Skin of body (tissue), 2 donors: ENCODE measurements around the gene PDK1. TPM values are rescaled to one million over a fixed set of nuclear protein-coding genes. Genes with fewer than 3 reads are reported as not detected.
"Not testable (repeated sequence)": the region's sequence is repeated elsewhere in the genome, so short reads cannot be mapped to it uniquely, and the experiment has no call there.

Experiments
- DNase-seq: peaks from one replicate; lab custom pipeline; 2025; lab: John Stamatoyannopoulos, UW
- total RNA-seq: library from RNA; depleted of rRNA; stranded (reverse); fragments of >200 nt; gene quantifications from one replicate; pipeline ENCODE4 v1.2.3, GENCODE V29; 2014

The PDK1 gene
- total RNA-seq, 1 donor from 2014 or later: 17.7 TPM

- DNase-seq: no peak
These were observed 3.2 kb upstream of the PDK1 start for GRCh38 chr2:172552547-172553291.

- DNase-seq: no peak
These were observed 1.3 kb upstream of the PDK1 start for GRCh38 chr2:172554352-172555271.

DNA sequence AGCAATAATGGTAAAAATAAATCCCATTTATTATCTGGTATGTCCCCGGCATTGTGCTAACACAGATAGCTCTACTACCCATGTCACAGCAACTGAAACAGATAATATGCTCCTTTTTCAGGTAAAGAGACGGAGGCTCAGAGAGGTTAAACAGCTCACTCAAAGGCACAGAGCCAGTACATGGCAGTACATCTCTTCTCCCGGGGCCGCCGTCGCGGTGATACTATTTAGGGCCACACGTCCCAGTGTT is 693 bp upstream of the PDK1 start:
- no peak for DNase-seq

DNA sequence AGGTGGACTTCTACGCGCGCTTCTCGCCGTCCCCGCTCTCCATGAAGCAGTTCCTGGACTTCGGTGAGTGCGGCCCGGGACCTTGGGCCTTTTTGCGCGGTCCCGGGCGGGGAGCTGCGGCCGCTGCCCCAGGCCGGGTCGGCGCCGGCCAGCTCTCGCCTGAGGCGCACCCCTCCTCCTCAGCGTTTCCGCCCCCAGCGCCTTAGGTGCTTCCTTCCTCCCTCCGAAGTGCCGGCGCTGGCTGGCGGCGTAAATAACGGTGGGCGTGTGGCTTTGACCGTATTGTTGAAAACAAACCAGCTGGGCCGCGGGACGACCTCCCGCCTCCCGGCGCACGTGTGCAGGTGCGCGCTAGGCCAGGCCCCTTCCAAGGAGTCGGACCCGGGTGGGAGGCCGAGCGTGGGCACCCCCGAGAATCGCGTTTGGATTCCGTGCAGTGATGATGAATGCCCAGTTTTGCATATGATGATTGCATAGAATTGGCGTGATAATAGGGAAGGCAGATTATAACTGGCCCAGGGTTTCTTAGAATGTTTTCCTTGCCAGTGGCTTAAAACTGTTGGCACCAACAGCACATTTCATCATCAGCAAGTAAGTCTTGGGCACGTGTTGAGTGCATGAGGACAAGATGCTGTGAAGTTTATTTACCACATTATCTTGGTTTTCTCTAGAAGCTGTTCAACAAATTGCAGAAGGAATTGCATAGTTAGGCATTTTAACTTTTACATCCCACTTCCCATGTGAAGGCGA is 569 bp downstream of the PDK1 start:
- peak; percentile 12 for DNase-seq

- DNase-seq: no peak
These were observed 2.5 kb downstream of the PDK1 start for GRCh38 chr2:172558372-172558771.

DNA sequence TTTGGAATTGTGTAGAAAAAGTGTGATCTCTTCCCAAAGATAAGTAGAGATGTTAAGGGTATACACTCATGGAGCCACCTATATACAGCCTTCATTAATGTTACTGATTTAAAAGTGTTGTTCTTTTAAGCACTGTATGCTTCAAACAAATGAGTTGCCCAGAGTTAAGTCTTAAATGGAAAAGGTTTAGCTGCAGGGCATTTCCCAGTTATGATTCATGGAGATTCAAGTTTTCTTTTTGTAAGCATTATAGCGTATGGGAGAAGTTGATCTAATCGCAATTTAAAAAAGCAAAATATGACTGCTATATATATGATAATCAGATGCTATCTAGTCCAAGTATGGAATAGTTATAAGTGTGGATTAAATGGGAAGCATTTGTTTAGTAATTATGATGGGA is 4.8 kb downstream of the PDK1 start:
- DNase-seq: no peak

- no peak for DNase-seq
These were observed 5.4 kb downstream of the PDK1 start for GRCh38 chr2:172561270-172561669.

DNA sequence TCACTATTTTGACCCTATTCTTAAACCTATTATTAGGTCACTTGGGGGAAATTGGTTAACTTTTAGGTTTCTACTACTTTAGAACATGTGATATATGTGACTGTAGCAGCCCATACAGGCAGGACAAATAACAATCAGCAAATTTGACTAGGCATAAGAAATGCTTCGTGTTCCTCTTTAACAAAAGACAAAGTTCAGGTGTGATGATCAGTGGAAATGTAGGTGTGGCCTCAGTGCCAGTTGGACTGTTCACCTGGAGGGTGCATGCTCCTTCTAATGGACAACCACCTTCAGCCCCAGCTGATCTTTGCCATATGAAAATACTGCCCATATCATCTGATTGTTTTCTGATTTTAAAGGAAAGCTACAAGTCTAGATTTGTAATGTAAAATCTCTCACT is 6.4 kb downstream of the PDK1 start:
- DNase-seq: no peak

DNA sequence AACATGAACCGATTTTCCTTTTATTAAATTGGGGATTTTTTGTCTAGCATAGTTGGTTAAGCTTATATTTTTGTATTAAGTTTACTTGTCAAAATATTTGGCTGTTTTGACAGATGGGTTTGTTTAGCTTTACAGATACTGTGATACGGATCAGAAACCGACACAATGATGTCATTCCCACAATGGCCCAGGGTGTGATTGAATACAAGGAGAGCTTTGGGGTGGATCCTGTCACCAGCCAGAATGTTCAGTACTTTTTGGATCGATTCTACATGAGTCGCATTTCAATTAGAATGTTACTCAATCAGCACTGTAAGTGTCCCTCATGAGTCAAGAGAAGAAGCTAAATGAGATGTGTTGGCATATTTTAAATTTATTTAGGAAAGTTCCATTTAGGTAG is 8.5 kb downstream of the PDK1 start:
- no peak for DNase-seq

GRCh38 chr2:172571245-172571644 is 15.4 kb downstream of the PDK1 start:
- no peak for DNase-seq

DNA sequence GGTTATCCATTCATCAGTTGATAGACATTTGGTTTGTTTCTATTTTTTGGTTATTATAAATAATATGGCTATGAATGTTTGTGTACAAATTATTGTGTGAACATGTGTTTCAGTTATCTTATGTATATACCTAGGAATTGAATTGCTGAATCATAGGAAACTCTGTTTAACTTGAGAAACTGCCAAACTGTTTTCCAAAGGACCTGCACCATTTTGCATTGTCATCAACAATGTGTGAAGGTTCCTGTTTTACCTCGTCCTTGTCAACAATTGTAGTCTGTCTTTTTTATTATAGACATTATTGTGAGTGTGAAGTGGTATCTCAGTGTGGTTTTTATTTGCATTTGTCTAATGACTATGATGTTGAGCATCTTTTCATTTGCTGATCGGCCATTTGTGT is 17.1 kb downstream of the PDK1 start:
- no peak for DNase-seq

- DNase-seq: no peak
These were observed 19.1 kb downstream of the PDK1 start for GRCh38 chr2:172574965-172575364.

GRCh38 chr2:172578054-172578453 is 22.2 kb downstream of the PDK1 start:
- no peak for DNase-seq

- DNase-seq: no peak
These were observed 23.1 kb downstream of the PDK1 start for GRCh38 chr2:172578860-172579512.

DNA sequence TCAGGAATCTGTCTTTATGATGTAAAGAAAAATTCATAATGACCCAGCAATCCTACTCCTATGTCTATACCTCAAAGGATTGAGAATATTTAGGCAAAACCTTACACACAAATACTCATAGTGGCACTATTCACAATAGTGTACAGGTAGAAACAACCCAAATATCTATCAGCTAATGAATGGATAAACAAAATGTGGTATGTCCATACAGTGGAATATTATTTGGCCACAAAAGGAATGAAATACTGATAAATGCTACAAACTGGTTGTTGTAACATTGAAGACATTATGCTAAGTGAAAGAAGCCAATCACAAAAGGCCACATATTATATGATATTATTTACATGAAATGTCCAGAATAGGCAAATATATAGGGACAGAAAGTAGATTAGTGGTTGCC is 24.7 kb downstream of the PDK1 start:
- DNase-seq: no peak

- no peak for DNase-seq
These were observed 26.8 kb downstream of the PDK1 start for GRCh38 chr2:172582656-172583055.

DNA sequence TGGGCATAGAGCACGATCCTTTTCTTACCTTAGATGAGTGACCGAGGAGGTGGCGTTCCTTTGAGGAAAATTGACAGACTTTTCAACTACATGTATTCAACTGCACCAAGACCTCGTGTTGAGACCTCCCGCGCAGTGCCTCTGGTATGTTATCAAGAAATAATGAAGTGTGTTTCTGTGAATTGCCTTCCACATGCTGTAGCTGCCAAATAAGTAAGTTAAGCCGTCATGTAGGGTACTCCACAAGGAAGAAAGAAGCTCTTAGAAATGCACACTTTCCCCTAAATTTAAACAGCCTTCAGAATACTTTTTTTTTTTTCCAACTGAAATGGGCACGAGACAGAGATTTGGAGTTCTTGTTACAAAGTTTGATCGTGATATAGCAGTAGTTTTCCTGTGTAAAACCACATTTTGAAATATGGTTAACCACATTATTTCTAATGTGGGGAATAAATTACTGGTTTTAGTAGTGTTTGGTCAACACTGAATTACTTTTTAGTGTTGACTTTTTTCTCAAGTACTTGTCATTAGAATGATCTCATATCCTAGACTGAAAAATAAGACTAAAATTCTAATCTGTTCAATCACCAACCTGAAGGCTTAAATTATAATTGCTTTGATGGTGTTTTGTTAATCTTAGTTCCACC is 30.5 kb downstream of the PDK1 start:
- DNase-seq: no peak

GRCh38 chr2:172587231-172587630 is 31.3 kb downstream of the PDK1 start:
- DNase-seq: not testable (repeated sequence)

GRCh38 chr2:172588931-172589330 is 33.0 kb downstream of the PDK1 start:
- DNase-seq: no peak

DNA sequence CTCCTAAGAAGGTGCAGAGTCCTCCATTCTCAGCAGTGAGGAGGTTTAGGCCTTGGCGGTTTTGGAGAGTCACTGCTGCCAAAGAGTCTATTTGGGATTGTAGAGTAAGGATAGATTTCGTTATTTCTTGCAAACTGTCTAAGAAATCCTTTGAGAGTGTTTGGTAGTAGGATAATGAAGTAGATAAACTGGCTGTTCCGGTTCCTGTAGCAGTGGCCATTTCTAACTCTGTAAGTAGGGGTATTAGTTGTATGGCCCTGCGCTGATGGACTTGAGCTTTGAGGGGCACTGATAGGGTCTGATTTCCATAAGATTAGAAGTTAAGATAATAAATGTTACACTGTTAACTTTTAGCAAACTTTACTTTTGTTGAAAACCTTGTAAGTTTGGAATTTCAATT is 35.5 kb downstream of the PDK1 start:
- not testable (repeated sequence) for DNase-seq

- DNase-seq: not testable (repeated sequence)
These were observed 36.3 kb downstream of the PDK1 start for GRCh38 chr2:172592190-172592589.
